DOHH2 (cell line): Measurements from ENCODE around the gene RIT2.

Experiments
- EZH2phosphoT487 ChIP-seq: fragments of 200-600 bp; sonication (generic); IDR thresholded peaks from 2 replicates; pipeline ENCODE4 v1.6.1; 2017; ENCODE audit warnings: borderline replicate concordance, mild to moderate bottlenecking, antibody characterized with exemption, low read length, moderate library complexity, mixed read lengths
- TF ChIP-seq, protein P1 (sequence below): fragments of 200-600 bp; sonication (generic); IDR thresholded peaks from one replicate; pipeline ENCODE4 v1.5.1; 2014; ENCODE audit warnings: antibody characterized with exemption, mild to moderate bottlenecking, low read depth, low read length; ENCODE audit not compliant: poor library complexity, severe bottlenecking

DNA sequence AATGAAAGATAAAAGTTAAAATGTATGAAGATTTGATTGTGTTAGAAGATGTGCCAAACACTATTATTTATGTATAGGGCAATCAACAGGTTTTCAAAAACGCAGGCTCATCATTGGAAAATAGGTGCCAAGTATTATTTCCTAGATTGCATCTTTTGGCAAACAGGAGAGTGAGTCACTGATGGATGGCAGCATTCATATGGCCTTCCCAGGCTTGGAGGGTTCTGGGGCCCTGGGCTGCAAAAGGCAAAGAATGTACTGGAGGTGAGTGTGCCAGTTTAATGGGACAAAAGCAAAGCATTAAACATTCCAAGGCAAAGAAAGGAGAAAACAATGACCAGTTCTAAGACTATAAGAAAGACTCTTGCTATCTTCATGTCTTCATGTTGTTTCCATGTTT lies 379.4 kb downstream of the RIT2 start:
- TF ChIP-seq, protein P1, sequence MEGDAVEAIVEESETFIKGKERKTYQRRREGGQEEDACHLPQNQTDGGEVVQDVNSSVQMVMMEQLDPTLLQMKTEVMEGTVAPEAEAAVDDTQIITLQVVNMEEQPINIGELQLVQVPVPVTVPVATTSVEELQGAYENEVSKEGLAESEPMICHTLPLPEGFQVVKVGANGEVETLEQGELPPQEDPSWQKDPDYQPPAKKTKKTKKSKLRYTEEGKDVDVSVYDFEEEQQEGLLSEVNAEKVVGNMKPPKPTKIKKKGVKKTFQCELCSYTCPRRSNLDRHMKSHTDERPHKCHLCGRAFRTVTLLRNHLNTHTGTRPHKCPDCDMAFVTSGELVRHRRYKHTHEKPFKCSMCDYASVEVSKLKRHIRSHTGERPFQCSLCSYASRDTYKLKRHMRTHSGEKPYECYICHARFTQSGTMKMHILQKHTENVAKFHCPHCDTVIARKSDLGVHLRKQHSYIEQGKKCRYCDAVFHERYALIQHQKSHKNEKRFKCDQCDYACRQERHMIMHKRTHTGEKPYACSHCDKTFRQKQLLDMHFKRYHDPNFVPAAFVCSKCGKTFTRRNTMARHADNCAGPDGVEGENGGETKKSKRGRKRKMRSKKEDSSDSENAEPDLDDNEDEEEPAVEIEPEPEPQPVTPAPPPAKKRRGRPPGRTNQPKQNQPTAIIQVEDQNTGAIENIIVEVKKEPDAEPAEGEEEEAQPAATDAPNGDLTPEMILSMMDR, result no peak
- TF ChIP-seq EZH2phosphoT487, result no peak
